HepG2 (cell line): Measurements from ENCODE around the gene TFF2. TPM values are rescaled to one million over a fixed set of nuclear protein-coding genes. Genes with fewer than 3 reads are reported as not detected.

Source experiments
- ATAC-seq: fragments of 200-7000 bp; cut with Tn5 transposase; 3 replicates; pipeline ENCODE4 v1.9.1; 2020; ENCODE audit warnings: mild to moderate bottlenecking, moderate library complexity
- BruUV-seq: library from RNA; stranded (reverse); fragments of 400-500 nt; replicated peaks from 2 replicates; lab custom pipeline; 2021; lab: Mats Ljungman, UMichigan
- CTCF ChIA-PET: fragments of 300-600 bp; formaldehyde crosslinking; extraction: SDS; loops from one replicate; lab custom pipeline; 2021; ENCODE audit warnings: low total read pairs, inconsistent platforms, low intra/inter-chr PET ratio; lab: Yijun Ruan, JAX
- POLR2A ChIA-PET: fragments of 350-600 bp; sonication (Branson Sonifier 250); formaldehyde crosslinking; loops from one replicate; lab custom pipeline; 2020; ENCODE audit warnings: antibody characterized with exemption, inconsistent platforms; lab: Yijun Ruan, JAX
- DNase-seq: peaks from one replicate; pipeline ENCODE4 v3.0.0-alpha.2; 2015; ENCODE audit warnings: low spot score
- FAIRE-seq: peaks from 3 replicates; lab custom pipeline; 2011; peaks lifted over from hg19 to GRCh38; lab: Jason Lieb, UNC
- H2AFZ ChIP-seq: one replicate; pipeline ENCODE4 v1.6.1; 2011; ENCODE audit warnings: low read length, inconsistent platforms
- H3K27ac ChIP-seq: fragments of 300-600 bp; 3 replicates; pipeline ENCODE4 v1.8.0; 2011; ENCODE audit warnings: mixed run types, mild to moderate bottlenecking, mixed read lengths, low read length, inconsistent platforms; ENCODE audit not compliant: insufficient read depth; ENCODE audit errors: extremely low read length
- H3K27me3 ChIP-seq, 2 experiments: fragments of 200-600 bp in 1 of 2; 2 replicates in 1 of 2; 3 replicates in 1 of 2; pipeline versions ENCODE4 v1.6.0 to v1.8.0; 2011; ENCODE audit warnings: low read length in 2 of 2, mild to moderate bottlenecking in 2 of 2, moderate library complexity in 2 of 2, inconsistent platforms in 1 of 2; ENCODE audit not compliant: insufficient read depth in 2 of 2, control insufficient read depth in 1 of 2
- H3K36me3 ChIP-seq, 2 experiments: fragments of 200-600 bp in 1 of 2; replicated peaks in 1 of 2; 2 replicates in 1 of 2; 3 replicates in 1 of 2; pipeline versions ENCODE4 v1.5.1 to v1.8.0; 2011; ENCODE audit warnings: low read length in 2 of 2, inconsistent platforms in 1 of 2; ENCODE audit not compliant: insufficient read depth in 2 of 2, control insufficient read depth in 1 of 2
- H3K4me1 ChIP-seq: 2 replicates; pipeline ENCODE4 v1.5.1; 2012; ENCODE audit warnings: low read length, inconsistent platforms; ENCODE audit not compliant: insufficient read depth
- H3K4me2 ChIP-seq: 2 replicates; pipeline ENCODE4 v1.6.0; 2011; ENCODE audit warnings: low read depth, low read length, inconsistent platforms
- H3K4me3 ChIP-seq, 3 experiments: fragments of 200-600 bp in 1 of 3; sonication (generic), shearing (Covaris generic) in 1 of 3; replicated peaks in 1 of 3; 2 replicates each; pipeline ENCODE4 v1.5.1; 2011 to 2016; ENCODE audit warnings: low read length in 3 of 3, inconsistent platforms in 2 of 3, low read depth in 2 of 3, mild to moderate bottlenecking in 2 of 3, control low read depth in 1 of 3, mixed read lengths in 1 of 3; ENCODE audit not compliant: insufficient read depth in 1 of 3
- H3K79me2 ChIP-seq: one replicate; pipeline ENCODE4 v1.6.1; 2011; ENCODE audit warnings: low read length, inconsistent platforms; ENCODE audit not compliant: insufficient read depth
- H3K9ac ChIP-seq: 2 replicates; pipeline ENCODE4 v1.6.0; 2011; ENCODE audit warnings: mild to moderate bottlenecking, low read depth, low read length, inconsistent platforms; ENCODE audit not compliant: insufficient read depth
- H3K9me3 ChIP-seq: 2 replicates; pipeline ENCODE4 v1.5.1; 2012; ENCODE audit warnings: mild to moderate bottlenecking, low read length
- H4K20me1 ChIP-seq: 2 replicates; pipeline ENCODE4 v1.6.0; 2011; ENCODE audit warnings: inconsistent platforms, mild to moderate bottlenecking, low read length, moderate library complexity; ENCODE audit not compliant: insufficient read depth
- CREBL2 ChIP-seq: sonication (generic); formaldehyde crosslinking; IDR thresholded peaks from 2 replicates; pipeline ENCODE4 v1.8.1; 2023; ENCODE audit warnings: missing genetic modification reagents, mild to moderate bottlenecking, borderline replicate concordance
- NR2C2 ChIP-seq: sonication (generic); formaldehyde crosslinking; IDR thresholded peaks from 2 replicates; pipeline ENCODE4 v1.4.0; 2020; ENCODE audit warnings: missing genetic modification reagents, mild to moderate bottlenecking, moderate library complexity, borderline replicate concordance
- RFX3 ChIP-seq: IDR thresholded peaks from 2 replicates; pipeline ENCODE4 v1.6.1; 2016; ENCODE audit warnings: missing biosample characterization, missing genetic modification reagents
- SP5 ChIP-seq: IDR thresholded peaks from 2 replicates; pipeline ENCODE4 v1.6.1; 2016; ENCODE audit warnings: low read depth, borderline replicate concordance
- ZNF891 ChIP-seq: sonication (generic); formaldehyde crosslinking; IDR thresholded peaks from 2 replicates; pipeline ENCODE4 v1.5.0; 2020; ENCODE audit warnings: mild to moderate bottlenecking, missing genetic modification reagents
- in situ Hi-C: cut with HindIII; loops from 2 replicates; pipeline ENCODE4 v1.10.0; 2017; ENCODE audit warnings: low pct_unique_long_range_greater_than_20kb; ENCODE audit not compliant: extremely low pct_ligation_motif_present
- intact Hi-C: fragments of 100-400 bp; cut with micrococcal nuclease; formaldehyde crosslinking; loops from one replicate; pipeline ENCODE4 v1.10.0; 2022; ENCODE audit not compliant: unreplicated experiment
- polyA plus RNA-seq, 8 experiments: library from polyadenylated mRNA; depleted of rRNA in 3 of 8; stranded (reverse) in 7 of 8; unstranded in 1 of 8; fragments of >200 nt; fragmentation: Illumina TruSeq in 4 of 8; extraction: Trizol in 4 of 8; gene quantifications; 2 replicates each; pipeline versions ENCODE4 v1.2.1 to v1.2.3, GENCODE V29; 2011 to 2016; ENCODE audit warnings: low read depth in 4 of 8, missing spikeins in 1 of 8, mixed read lengths in 1 of 8; ENCODE audit not compliant: insufficient read depth in 1 of 8
- total RNA-seq, 5 experiments: library from RNA; depleted of rRNA; stranded (reverse); fragments of >200 nt; fragmentation: Illumina TruSeq; extraction: Trizol; gene quantifications; 2 replicates each; pipeline ENCODE4 v1.2.3, GENCODE V29; 2016; ENCODE audit warnings: low read depth in 1 of 5
- TF ChIP-seq, protein P1 (sequence below): sonication (generic); formaldehyde crosslinking; IDR thresholded peaks from 2 replicates; pipeline ENCODE4 v1.4.0; 2020; ENCODE audit warnings: missing genetic modification reagents, borderline replicate concordance
- TF ChIP-seq, protein P2 (sequence below): sonication (generic); formaldehyde crosslinking; IDR thresholded peaks from 2 replicates; pipeline ENCODE4 v1.5.0; 2020; ENCODE audit warnings: mild to moderate bottlenecking, missing genetic modification reagents
- TF ChIP-seq, protein P3 (sequence below): fragments of 450-650 bp; IDR thresholded peaks from 2 replicates; pipeline ENCODE4 v1.6.1; 2017
- TF ChIP-seq, protein P4 (sequence below): IDR thresholded peaks from 2 replicates; pipeline ENCODE4 v1.6.1; 2016; ENCODE audit warnings: missing genetic modification reagents, missing compliant biosample characterization
- TF ChIP-seq, protein P5 (sequence below): sonication (generic); formaldehyde crosslinking; IDR thresholded peaks from 2 replicates; pipeline ENCODE4 v1.5.1; 2020; ENCODE audit warnings: missing genetic modification reagents, mild to moderate bottlenecking, borderline replicate concordance

TFF2 gene
- total and polyA plus RNA-seq, 2 of the 13 experiments (the other 11 are each of a cell fraction or from before 2014, with no cell fraction given), result 1.5 TPM; not detected in 1

DNA sequence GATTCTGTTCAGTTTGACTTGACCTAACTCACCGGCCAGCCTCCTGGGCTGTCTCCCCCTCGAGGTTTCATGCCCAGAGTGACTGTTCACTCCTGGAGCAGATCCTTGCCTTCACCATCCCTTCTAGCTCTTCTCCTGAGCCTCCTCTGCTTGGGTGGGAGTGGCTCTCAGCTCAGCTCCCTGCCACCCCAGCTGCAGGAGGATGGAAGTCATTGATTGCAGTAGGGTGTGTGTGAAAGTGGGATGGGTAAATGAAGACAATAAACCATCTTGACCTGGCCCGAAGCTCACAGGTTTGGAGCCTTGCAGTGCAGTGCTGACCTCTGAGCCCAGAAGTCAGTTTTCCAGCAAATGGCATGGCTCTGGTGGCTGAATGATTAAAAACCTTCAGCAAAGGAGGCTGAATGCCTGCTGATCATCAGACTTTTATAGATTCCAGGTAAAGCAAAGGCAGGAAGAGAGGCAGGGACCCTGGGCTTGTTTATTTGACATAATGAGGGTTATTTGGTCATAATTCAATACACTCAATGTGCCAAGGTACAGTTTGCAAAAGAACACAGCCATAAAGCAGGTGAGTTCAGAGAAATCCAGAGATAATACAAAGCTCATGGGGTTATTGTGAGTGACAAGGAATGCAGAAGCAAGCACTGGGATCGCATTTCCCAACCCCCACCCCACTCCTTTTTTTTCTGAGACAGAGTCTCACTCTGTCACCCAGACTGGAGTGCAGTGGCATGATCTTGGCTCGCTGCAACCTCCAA, 18.1 kb downstream of the TFF2 start (continued):
- TF ChIP-seq, protein P1, sequence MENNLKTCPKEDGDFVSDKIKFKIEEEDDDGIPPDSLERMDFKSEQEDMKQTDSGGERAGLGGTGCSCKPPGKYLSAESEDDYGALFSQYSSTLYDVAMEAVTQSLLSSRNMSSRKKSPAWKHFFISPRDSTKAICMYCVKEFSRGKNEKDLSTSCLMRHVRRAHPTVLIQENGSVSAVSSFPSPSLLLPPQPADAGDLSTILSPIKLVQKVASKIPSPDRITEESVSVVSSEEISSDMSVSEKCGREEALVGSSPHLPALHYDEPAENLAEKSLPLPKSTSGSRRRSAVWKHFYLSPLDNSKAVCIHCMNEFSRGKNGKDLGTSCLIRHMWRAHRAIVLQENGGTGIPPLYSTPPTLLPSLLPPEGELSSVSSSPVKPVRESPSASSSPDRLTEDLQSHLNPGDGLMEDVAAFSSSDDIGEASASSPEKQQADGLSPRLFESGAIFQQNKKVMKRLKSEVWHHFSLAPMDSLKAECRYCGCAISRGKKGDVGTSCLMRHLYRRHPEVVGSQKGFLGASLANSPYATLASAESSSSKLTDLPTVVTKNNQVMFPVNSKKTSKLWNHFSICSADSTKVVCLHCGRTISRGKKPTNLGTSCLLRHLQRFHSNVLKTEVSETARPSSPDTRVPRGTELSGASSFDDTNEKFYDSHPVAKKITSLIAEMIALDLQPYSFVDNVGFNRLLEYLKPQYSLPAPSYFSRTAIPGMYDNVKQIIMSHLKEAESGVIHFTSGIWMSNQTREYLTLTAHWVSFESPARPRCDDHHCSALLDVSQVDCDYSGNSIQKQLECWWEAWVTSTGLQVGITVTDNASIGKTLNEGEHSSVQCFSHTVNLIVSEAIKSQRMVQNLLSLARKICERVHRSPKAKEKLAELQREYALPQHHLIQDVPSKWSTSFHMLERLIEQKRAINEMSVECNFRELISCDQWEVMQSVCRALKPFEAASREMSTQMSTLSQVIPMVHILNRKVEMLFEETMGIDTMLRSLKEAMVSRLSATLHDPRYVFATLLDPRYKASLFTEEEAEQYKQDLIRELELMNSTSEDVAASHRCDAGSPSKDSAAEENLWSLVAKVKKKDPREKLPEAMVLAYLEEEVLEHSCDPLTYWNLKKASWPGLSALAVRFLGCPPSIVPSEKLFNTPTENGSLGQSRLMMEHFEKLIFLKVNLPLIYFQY, result no peak
- TF ChIP-seq, protein P2, sequence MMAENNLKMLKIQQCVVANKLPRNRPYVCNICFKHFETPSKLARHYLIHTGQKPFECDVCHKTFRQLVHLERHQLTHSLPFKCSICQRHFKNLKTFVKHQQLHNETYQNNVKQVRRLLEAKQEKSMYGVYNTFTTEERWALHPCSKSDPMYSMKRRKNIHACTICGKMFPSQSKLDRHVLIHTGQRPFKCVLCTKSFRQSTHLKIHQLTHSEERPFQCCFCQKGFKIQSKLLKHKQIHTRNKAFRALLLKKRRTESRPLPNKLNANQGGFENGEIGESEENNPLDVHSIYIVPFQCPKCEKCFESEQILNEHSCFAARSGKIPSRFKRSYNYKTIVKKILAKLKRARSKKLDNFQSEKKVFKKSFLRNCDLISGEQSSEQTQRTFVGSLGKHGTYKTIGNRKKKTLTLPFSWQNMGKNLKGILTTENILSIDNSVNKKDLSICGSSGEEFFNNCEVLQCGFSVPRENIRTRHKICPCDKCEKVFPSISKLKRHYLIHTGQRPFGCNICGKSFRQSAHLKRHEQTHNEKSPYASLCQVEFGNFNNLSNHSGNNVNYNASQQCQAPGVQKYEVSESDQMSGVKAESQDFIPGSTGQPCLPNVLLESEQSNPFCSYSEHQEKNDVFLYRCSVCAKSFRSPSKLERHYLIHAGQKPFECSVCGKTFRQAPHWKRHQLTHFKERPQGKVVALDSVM, result no peak
- TF ChIP-seq CREBL2 (CRISPR knock-in tag), result no peak

DNA sequence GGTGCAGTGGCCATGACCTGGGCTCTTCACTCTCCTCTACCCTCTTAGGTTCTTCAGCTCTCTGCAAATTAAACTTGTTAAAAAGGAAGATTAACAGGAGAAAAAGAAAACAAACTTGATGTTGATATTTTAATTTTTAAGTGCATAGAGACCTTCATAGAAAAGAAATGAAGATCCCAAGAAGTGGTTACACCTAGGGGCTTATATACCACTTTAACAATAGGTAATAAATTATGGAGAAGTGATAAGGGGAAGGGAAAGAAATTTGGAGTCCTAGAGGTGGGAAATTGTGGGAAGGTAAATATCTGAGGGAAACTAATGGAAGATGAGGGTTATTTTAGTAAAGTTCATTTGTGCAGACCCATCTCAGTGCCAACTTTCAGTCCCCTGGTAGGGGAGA, 19.1 kb downstream of the TFF2 start:
- no peak overlapping the region for H3K4me3 ChIP-seq
- intact Hi-C loops, result no loop called here
- no peak overlapping the region for H3K9ac ChIP-seq
- FAIRE-seq (no peak), DNase-seq (no peak), ATAC-seq (no peak)
- H3K4me2 ChIP-seq, result no peak overlapping the region
- H4K20me1 ChIP-seq, result no peaks in the 10 kb centered on the region
- no peaks in the 10 kb centered on the region for H3K79me2 ChIP-seq
- no peak overlapping the region for H3K27ac ChIP-seq
- H2AFZ ChIP-seq, result no peak overlapping the region
- no TSS peak for BruUV-seq
- H3K27me3 ChIP-seq, result no peaks in the 10 kb centered on the region; a peak in 1 of 5 replicates
- ChIA-PET POLR2A (no interaction called here), CTCF (no interaction called here)
- in situ Hi-C loops, result no loop called here
- H3K36me3 ChIP-seq, result no peaks in the 10 kb centered on the region
- no peaks in the 10 kb centered on the region for H3K9me3 ChIP-seq
- peaks cover 19% of the 10 kb centered on the region for H3K4me1 ChIP-seq
- TF ChIP-seq, protein P3, sequence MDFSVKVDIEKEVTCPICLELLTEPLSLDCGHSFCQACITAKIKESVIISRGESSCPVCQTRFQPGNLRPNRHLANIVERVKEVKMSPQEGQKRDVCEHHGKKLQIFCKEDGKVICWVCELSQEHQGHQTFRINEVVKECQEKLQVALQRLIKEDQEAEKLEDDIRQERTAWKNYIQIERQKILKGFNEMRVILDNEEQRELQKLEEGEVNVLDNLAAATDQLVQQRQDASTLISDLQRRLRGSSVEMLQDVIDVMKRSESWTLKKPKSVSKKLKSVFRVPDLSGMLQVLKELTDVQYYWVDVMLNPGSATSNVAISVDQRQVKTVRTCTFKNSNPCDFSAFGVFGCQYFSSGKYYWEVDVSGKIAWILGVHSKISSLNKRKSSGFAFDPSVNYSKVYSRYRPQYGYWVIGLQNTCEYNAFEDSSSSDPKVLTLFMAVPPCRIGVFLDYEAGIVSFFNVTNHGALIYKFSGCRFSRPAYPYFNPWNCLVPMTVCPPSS, result no peak
- TF ChIP-seq, protein P4, sequence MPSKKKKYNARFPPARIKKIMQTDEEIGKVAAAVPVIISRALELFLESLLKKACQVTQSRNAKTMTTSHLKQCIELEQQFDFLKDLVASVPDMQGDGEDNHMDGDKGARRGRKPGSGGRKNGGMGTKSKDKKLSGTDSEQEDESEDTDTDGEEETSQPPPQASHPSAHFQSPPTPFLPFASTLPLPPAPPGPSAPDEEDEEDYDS (CRISPR knock-in tag), result no peak
- TF ChIP-seq, protein P5, sequence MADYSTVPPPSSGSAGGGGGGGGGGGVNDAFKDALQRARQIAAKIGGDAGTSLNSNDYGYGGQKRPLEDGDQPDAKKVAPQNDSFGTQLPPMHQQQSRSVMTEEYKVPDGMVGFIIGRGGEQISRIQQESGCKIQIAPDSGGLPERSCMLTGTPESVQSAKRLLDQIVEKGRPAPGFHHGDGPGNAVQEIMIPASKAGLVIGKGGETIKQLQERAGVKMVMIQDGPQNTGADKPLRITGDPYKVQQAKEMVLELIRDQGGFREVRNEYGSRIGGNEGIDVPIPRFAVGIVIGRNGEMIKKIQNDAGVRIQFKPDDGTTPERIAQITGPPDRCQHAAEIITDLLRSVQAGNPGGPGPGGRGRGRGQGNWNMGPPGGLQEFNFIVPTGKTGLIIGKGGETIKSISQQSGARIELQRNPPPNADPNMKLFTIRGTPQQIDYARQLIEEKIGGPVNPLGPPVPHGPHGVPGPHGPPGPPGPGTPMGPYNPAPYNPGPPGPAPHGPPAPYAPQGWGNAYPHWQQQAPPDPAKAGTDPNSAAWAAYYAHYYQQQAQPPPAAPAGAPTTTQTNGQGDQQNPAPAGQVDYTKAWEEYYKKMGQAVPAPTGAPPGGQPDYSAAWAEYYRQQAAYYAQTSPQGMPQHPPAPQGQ (CRISPR knock-in tag), result no peak
- no peak for TF ChIP-seq RFX3
- TF ChIP-seq ZNF891 (CRISPR knock-in tag), result no peak
- TF ChIP-seq SP5 (CRISPR knock-in tag), result no peak
- no peak for TF ChIP-seq NR2C2 (CRISPR knock-in tag)
